AG09319 (cell line): ENCODE data around the gene TMEM108.

ENCODE experiments used
- DNase-seq: peaks from one replicate; pipeline ENCODE4 v3.0.0-alpha.2; 2010; ENCODE audit warnings: low read depth; ENCODE audit errors: extremely low read depth
- CTCF ChIP-seq: IDR thresholded peaks from 2 replicates; pipeline ENCODE4 v1.5.1; 2011; ENCODE audit warnings: low read depth, mild to moderate bottlenecking, inconsistent platforms, low read length, moderate library complexity

The TMEM108 gene

GRCh38 chr3:133271539-133271938 is 233.3 kb downstream of the TMEM108 start:
- DNase-seq, result no peak
- no peak for TF ChIP-seq CTCF

- no peak for TF ChIP-seq CTCF
- DNase-seq, result no peak
Observed at GRCh38 chr3:133273346-133273745, 235.2 kb downstream of the TMEM108 start.

GRCh38 chr3:133274477-133274876 is 236.3 kb downstream of the TMEM108 start:
- no peak for DNase-seq

GRCh38 chr3:133276594-133276993 is 238.4 kb downstream of the TMEM108 start:
- no peak for DNase-seq
- no peak for TF ChIP-seq CTCF

More at GRCh38 chr3:133274477-133274876, 236.3 kb downstream of the TMEM108 start:
- TF ChIP-seq CTCF, result no peak

GRCh38 chr3:133277813-133278212 is 239.6 kb downstream of the TMEM108 start:
- no peak for TF ChIP-seq CTCF
- no peak for DNase-seq

GRCh38 chr3:133278260-133279043 is 240.3 kb downstream of the TMEM108 start:
- DNase-seq, result no peak
- TF ChIP-seq CTCF, result no peak

- TF ChIP-seq CTCF, result no peak
- no peak for DNase-seq
Observed at GRCh38 chr3:133280586-133280985, 242.4 kb downstream of the TMEM108 start.
